ENCODE data around the gene PRRT4.

Gene PRRT4

GRCh38 chr7:128387216-128388144, 26.0 kb upstream of the PRRT4 start (continued):
- TF ChIP-seq ZSCAN30 (tag by site-specific recombination; IDR thresholded peaks at IDR 0.05): peak; percentile 48; the same call in 1 of the 2 replicates
- TF ChIP-seq ZNF530 (tag by site-specific recombination; IDR thresholded peaks at IDR 0.05; ENCODE audit: low read depth): no peak
- no peak for TF ChIP-seq ZNF610 (tag by site-specific recombination; IDR thresholded peaks at IDR 0.05; ENCODE audit: borderline replicate concordance)
- TF ChIP-seq ZNF837 (tag by site-specific recombination; IDR thresholded peaks at IDR 0.05): no peak
- 0 out of 2 replicates have a peak, but pooled peaks have one; percentile 55 for TF ChIP-seq ZBTB48 (tag by site-specific recombination; IDR thresholded peaks at IDR 0.05)
- no peak for TF ChIP-seq ZNF184 (tag by site-specific recombination; IDR thresholded peaks at IDR 0.05)
- TF ChIP-seq ZNF48 (tag by site-specific recombination; IDR thresholded peaks at IDR 0.05): no peak
- 0 out of 2 replicates have a peak, but pooled peaks have one; percentile 6 for TF ChIP-seq ZIC2 (tag by site-specific recombination; IDR thresholded peaks at IDR 0.05)
- TF ChIP-seq GLIS2 (tag by site-specific recombination; IDR thresholded peaks at IDR 0.05): peak; percentile 77
- no peak for TF ChIP-seq ZNF112 (tag by site-specific recombination; IDR thresholded peaks at IDR 0.05)
- TF ChIP-seq ZBTB17 (tag by site-specific recombination; IDR thresholded peaks at IDR 0.05): peak; percentile 87
- no peak for TF ChIP-seq ZNF501 (tag by site-specific recombination; IDR thresholded peaks at IDR 0.05)
- TF ChIP-seq ZNF785 (tag by site-specific recombination; IDR thresholded peaks at IDR 0.05): no peak
- no peak for TF ChIP-seq ZNF133 (tag by site-specific recombination; IDR thresholded peaks at IDR 0.05)
- TF ChIP-seq ZFP69B (tag by site-specific recombination; IDR thresholded peaks at IDR 0.05): 0 out of 2 replicates have a peak, but pooled peaks have one; percentile 12
- no peak for TF ChIP-seq ZNF302 (tag by site-specific recombination; IDR thresholded peaks at IDR 0.05; ENCODE audit: low read depth)
- TF ChIP-seq ZNF121 (tag by site-specific recombination; IDR thresholded peaks at IDR 0.05): no peak
- TF ChIP-seq ZNF76 (tag by site-specific recombination; IDR thresholded peaks at IDR 0.05; ENCODE audit: borderline replicate concordance, low read depth): no peak
- no peak for TF ChIP-seq ZNF138 (tag by site-specific recombination; IDR thresholded peaks at IDR 0.05; ENCODE audit: borderline replicate concordance)
- TF ChIP-seq ZNF660 (tag by site-specific recombination; IDR thresholded peaks at IDR 0.05): peak; percentile 78; the same call in 1 of the 2 replicates
- TF ChIP-seq ZNF341 (tag by site-specific recombination; IDR thresholded peaks at IDR 0.05; ENCODE audit: low read depth): peak; percentile 49; the same call in 1 of the 2 replicates
- TF ChIP-seq ZNF544 (tag by site-specific recombination; IDR thresholded peaks at IDR 0.05): no peak
- TF ChIP-seq ZNF555 (tag by site-specific recombination; conservative IDR thresholded peaks at IDR 0.05): no peak
- TF ChIP-seq, protein P1, sequence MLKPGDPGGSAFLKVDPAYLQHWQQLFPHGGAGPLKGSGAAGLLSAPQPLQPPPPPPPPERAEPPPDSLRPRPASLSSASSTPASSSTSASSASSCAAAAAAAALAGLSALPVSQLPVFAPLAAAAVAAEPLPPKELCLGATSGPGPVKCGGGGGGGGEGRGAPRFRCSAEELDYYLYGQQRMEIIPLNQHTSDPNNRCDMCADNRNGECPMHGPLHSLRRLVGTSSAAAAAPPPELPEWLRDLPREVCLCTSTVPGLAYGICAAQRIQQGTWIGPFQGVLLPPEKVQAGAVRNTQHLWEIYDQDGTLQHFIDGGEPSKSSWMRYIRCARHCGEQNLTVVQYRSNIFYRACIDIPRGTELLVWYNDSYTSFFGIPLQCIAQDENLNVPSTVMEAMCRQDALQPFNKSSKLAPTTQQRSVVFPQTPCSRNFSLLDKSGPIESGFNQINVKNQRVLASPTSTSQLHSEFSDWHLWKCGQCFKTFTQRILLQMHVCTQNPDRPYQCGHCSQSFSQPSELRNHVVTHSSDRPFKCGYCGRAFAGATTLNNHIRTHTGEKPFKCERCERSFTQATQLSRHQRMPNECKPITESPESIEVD (tag by site-specific recombination; IDR thresholded peaks at IDR 0.05): no peak
- TF ChIP-seq ZNF776 (tag by site-specific recombination; IDR thresholded peaks at IDR 0.05; ENCODE audit: borderline replicate concordance): no peak
- TF ChIP-seq, protein P2, sequence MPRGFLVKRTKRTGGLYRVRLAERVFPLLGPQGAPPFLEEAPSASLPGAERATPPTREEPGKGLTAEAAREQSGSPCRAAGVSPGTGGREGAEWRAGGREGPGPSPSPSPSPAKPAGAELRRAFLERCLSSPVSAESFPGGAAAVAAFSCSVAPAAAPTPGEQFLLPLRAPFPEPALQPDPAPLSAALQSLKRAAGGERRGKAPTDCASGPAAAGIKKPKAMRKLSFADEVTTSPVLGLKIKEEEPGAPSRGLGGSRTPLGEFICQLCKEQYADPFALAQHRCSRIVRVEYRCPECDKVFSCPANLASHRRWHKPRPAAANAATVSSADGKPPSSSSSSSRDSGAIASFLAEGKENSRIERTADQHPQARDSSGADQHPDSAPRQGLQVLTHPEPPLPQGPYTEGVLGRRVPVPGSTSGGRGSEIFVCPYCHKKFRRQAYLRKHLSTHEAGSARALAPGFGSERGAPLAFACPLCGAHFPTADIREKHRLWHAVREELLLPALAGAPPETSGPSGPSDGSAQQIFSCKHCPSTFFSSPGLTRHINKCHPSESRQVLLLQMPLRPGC (tag by site-specific recombination; IDR thresholded peaks at IDR 0.05): no peak
- no peak for TF ChIP-seq ZNF433 (tag by site-specific recombination; IDR thresholded peaks at IDR 0.05; ENCODE audit: low read depth)
- no peak for TF ChIP-seq ZNF549 (tag by site-specific recombination; IDR thresholded peaks at IDR 0.05)
- TF ChIP-seq ZNF654 (tag by site-specific recombination; IDR thresholded peaks at IDR 0.05; ENCODE audit: low read depth): peak; percentile 78
- no peak for TF ChIP-seq ZNF843 (tag by site-specific recombination; IDR thresholded peaks at IDR 0.05)
- no peak for TF ChIP-seq ZBTB26 (tag by site-specific recombination; optimal IDR thresholded peaks at IDR 0.05)
- TF ChIP-seq ZNF704 (tag by site-specific recombination; IDR thresholded peaks at IDR 0.05): no peak
- no peak for TF ChIP-seq KLF10 (tag by site-specific recombination; IDR thresholded peaks at IDR 0.05)
- no peak for TF ChIP-seq ZNF311 (tag by site-specific recombination; IDR thresholded peaks at IDR 0.05; ENCODE audit: borderline replicate concordance)
- no peak for TF ChIP-seq ZNF221 (tag by site-specific recombination; IDR thresholded peaks at IDR 0.05; ENCODE audit: borderline replicate concordance)
- no peak for TF ChIP-seq ZNF560 (tag by site-specific recombination; IDR thresholded peaks at IDR 0.05; ENCODE audit: borderline replicate concordance)
